Activated T-cell treated with anti-CD3 and anti-CD28 coated beads for 48 hours (primary cell): Measurements from ENCODE around the gene ARHGEF1.

ENCODE experiments used
- DNase-seq: peaks from one replicate; pipeline ENCODE4 v3.0.0-alpha.2; 2020; ENCODE audit warnings: low read depth

Gene ARHGEF1

GRCh38 chr19:41918653-41919244 lies 35.8 kb downstream of the ARHGEF1 start:
- DNase-seq: no peak

GRCh38 chr19:41919948-41920712 lies 37.1 kb downstream of the ARHGEF1 start:
- DNase-seq: no peak

- no peak for DNase-seq
Measured at GRCh38 chr19:41920882-41921576, 38.0 kb downstream of the ARHGEF1 start.

- DNase-seq: no peak
Measured at GRCh38 chr19:41921577-41922576, 38.9 kb downstream of the ARHGEF1 start.

- DNase-seq: no peak
Measured at GRCh38 chr19:41922585-41922984, 39.6 kb downstream of the ARHGEF1 start.

- no peak for DNase-seq
Measured at GRCh38 chr19:41923045-41923788, 40.2 kb downstream of the ARHGEF1 start.

DNA sequence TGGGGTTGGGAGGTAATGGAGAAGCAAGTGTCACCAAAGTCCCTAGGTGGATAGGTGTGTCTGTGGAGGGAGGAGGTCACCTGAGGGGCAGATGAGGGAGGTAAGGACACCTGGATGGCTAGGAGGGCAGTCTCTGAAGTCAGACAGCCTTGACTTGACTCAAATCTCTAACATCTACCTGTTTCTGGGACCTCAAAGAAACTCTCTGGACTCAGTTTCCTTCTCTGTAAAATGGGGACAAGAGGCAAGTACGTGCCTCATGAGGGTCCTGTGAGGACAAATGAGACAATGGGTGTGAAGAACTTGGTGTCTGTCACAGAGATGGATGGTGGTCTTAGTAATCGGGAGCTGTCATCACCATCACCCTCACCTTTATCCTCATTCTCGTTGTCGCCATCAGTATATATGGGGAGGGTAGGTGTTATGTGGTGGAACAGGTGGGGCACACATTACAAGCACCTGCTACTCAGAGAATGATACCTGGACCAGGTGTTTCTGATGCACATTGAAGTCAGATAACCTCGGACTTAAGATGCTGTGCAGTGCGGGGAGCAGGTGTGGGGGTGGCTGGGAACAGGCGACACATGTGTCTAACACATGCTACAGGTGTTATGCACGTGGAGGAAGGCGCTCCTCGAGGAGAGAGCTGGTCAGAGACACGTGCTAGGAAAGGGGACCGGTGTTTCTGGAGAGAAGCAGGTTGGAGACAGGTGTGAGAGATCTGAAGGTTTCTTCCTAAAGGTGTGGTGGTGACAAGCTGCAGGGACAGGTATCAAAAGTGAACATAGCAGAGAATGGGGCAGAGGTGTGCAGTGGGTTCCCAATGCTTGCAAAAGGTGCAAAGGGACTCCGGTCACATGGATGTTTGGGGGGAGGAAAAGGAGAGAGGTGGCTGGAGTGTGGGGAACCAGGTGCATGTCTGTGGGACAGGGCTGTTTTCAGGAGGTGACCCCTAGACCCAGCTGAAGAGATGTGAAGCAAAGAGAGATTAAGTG lies 41.5 kb downstream of the ARHGEF1 start:
- no peak for DNase-seq

DNA sequence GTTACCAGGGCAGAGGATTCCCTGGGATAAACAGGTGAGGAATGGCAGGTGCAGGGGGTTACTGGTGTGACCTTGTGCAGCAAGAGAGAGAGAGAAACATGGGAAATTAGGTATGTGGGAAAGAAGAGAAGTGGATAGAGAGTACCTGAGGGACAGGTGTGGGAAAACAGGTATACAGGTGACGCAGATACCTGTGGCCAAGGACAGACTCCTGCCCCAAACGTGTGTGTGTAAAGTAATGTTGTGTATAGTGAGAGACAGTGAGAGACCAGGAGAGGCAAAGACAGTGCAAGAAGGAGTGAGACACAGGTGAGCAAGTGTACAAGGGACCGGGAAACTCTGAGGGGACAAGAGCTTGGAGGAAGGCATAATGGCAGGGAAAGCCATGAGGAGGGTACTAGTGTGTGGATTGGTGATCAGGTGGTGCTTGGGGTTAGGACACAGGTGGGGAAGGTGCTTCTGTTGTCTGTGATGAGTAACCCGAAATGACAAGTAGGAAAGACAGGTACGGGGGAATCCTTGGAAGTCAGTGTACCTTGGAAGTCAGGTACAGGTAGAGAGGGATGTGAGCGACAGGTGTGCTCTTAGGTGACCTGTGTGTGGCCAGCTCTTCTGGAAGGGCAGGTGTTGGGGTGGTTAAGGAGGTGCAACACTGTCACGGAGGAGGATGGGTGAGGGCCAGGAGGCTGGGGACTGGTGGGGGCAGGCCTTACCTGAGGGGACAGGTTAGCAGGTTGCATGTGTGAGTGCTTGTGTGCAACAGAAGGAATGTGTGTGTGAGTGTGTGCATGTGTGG lies 42.4 kb downstream of the ARHGEF1 start:
- DNase-seq: no peak

GRCh38 chr19:41926028-41926762 lies 43.2 kb downstream of the ARHGEF1 start:
- DNase-seq: no peak

DNA sequence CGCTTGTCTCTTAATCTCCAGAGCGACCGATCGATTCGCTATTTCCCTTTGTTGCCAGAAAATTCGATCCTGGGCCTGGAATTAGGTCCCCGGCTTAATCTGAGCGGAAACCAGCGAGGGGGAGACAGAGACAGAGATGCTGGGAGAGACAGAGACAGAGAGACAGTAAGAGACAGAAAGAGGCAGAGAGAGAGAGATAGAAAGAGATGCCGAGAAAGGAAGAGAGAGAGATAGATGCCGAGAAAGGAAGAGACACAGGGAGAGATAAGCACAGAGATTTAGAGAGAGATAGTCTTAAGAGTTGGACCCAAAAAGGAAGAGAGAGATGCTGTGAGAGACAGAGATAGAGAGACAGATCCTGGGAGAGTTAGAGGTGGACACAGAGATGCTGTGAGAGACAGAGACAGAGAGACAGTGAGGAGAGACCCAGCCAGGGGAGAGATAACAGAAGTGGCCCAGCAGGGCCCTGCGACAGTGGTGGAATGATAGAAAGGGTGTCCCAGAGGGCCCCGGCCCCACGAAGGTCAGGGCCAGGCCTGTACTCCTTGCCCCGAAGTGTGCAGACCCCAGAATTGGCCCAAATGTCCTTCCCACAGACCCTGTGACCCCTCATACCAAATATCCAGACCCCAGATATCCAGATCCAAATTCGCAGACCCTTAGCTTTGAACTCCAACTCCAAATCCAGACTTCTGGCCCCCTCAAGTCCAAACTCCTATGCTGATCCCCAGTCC lies 43.9 kb downstream of the ARHGEF1 start:
- DNase-seq: no peak

DNA sequence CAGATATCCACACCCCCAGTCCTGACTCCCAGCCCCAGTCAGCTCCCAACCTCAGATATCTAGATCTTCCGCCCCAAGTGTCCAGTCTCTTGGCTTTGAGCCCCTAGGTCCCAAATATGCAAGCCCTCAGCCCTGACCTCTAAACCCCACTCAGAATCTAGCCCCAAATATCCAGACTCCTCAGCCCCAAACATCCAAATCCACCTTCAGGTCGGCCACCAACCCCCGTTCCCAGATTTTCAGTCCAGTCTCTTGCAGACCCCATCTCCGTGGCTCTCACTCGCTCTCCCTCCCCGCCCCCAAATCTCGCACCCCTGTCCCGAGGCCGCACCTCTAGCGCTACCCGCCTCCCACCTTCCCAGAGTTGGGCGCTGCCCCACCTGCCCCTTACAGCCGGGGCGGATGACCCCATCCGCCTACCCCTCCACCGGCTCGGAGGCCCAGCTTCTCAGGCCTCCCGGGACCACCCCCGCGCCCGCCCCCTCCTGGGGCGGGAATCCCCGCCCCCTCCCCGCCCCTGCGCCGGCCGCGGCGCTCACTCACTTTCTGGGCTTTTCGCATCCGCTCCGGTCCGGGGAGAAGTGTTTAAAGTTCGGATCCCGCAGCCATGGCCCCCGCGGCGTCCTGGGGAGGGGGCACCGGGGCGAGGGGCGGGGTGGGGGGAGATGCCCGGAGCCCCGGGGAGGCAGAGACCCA lies 44.7 kb downstream of the ARHGEF1 start:
- DNase-seq: no peak

DNA sequence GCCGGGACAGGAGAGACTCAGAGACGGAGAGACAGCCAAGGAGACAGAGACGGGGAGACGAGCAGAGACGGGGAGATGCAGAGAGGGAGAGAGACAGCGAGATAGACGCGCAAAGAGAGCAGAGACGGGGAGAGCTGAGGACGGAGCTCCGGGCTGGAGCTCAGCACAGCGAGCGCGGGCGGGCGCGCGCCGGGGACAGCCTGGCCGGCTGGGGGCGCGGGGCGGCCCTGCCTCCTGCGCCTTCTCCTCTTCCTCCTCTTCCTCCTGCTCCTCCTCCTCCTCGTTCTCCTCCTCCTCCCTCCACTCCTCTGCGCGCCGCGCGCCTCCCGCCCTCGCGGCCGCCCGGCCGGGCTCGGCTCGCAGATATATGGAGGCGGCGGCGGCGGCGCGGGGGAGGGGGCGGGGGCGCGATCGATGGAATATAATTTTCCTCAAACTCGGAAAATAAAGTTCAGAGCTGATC lies 45.3 kb downstream of the ARHGEF1 start, which contains the start of gene ERFL:
TSS of gene ERFL (minus strand) at position 229 of the 463 bp plus-strand sequence. CDS start 15,530 bp downstream, outside the sequence.
- DNase-seq: no peak

- DNase-seq: no peak
Measured at GRCh38 chr19:41928754-41929535, 46.0 kb downstream of the ARHGEF1 start.

- no peak for DNase-seq
Measured at GRCh38 chr19:41929536-41930071, 46.6 kb downstream of the ARHGEF1 start.

DNA sequence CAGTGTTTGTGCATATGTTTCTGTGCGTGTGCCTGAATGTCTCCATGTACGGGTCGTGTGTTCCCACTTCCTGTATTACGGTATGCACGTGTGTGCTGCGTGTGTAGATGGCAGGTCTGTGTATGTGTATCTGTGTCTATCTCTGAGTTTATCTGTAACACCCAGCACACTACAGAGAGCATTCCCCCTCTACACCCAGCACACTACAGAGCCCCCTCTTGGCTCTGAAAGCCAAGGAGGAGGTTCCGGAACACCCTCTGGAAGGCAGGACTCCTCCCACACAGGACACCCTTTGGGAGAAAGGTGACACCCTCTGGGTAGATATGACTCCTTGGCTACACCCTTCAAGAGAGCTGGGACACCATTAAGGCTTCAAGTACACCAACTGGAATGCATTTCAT lies 47.3 kb downstream of the ARHGEF1 start:
- no peak for DNase-seq
